IMR-90 (cell line): ENCODE data around the gene RSPO4.

Experiments
- CEBPB ChIP-seq: IDR thresholded peaks from 2 replicates; pipeline ENCODE4 v1.6.1; 2012; ENCODE audit warnings: low read depth, low read length, improper control_type of control experiment
- RAD21 ChIP-seq: IDR thresholded peaks from 2 replicates; pipeline ENCODE4 v1.6.1; 2012; ENCODE audit warnings: low read length, improper control_type of control experiment
- TF ChIP-seq, protein P1 (sequence below): conservative IDR thresholded peaks from 2 replicates; pipeline ENCODE4 v1.5.1; 2012; ENCODE audit warnings: mild to moderate bottlenecking, low read depth, low read length, improper control_type of control experiment

DNA sequence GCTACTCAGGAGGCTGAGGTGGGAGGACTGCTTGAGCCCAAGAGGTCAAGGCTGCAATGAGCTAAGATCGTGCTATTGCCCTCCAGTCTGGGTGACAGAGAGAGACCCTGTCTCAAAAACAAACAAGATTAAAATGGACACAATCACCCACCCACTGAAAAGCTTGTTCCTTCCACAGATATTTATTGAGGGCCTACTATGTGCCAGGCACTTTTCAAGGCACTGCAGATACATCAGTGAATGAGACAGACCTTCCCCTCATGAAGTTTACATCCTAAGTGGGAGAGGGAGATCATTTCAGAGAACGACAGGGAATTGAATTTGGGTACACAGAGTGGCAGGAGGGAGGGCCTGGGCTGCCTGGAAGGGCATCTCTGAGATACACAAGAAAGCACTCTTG lies 14.4 kb downstream of the RSPO4 start:
- TF ChIP-seq, protein P1, sequence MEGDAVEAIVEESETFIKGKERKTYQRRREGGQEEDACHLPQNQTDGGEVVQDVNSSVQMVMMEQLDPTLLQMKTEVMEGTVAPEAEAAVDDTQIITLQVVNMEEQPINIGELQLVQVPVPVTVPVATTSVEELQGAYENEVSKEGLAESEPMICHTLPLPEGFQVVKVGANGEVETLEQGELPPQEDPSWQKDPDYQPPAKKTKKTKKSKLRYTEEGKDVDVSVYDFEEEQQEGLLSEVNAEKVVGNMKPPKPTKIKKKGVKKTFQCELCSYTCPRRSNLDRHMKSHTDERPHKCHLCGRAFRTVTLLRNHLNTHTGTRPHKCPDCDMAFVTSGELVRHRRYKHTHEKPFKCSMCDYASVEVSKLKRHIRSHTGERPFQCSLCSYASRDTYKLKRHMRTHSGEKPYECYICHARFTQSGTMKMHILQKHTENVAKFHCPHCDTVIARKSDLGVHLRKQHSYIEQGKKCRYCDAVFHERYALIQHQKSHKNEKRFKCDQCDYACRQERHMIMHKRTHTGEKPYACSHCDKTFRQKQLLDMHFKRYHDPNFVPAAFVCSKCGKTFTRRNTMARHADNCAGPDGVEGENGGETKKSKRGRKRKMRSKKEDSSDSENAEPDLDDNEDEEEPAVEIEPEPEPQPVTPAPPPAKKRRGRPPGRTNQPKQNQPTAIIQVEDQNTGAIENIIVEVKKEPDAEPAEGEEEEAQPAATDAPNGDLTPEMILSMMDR = no peak
- TF ChIP-seq RAD21 (no peak), CEBPB (no peak)
